IPS-18c (cell line): ENCODE data around the gene ECE2.

Experiments
- H3K4me3 ChIP-seq: 2 replicates; pipeline ENCODE4 v1.7.0; 2013; ENCODE audit warnings: low read depth, mild to moderate bottlenecking, low read length, moderate library complexity; ENCODE audit not compliant: insufficient read depth
- H3K9me3 ChIP-seq: one replicate; pipeline ENCODE4 v1.6.1; 2013; ENCODE audit warnings: mild to moderate bottlenecking, low read length, moderate library complexity; ENCODE audit not compliant: control insufficient read depth, insufficient read depth

The ECE2 gene

DNA sequence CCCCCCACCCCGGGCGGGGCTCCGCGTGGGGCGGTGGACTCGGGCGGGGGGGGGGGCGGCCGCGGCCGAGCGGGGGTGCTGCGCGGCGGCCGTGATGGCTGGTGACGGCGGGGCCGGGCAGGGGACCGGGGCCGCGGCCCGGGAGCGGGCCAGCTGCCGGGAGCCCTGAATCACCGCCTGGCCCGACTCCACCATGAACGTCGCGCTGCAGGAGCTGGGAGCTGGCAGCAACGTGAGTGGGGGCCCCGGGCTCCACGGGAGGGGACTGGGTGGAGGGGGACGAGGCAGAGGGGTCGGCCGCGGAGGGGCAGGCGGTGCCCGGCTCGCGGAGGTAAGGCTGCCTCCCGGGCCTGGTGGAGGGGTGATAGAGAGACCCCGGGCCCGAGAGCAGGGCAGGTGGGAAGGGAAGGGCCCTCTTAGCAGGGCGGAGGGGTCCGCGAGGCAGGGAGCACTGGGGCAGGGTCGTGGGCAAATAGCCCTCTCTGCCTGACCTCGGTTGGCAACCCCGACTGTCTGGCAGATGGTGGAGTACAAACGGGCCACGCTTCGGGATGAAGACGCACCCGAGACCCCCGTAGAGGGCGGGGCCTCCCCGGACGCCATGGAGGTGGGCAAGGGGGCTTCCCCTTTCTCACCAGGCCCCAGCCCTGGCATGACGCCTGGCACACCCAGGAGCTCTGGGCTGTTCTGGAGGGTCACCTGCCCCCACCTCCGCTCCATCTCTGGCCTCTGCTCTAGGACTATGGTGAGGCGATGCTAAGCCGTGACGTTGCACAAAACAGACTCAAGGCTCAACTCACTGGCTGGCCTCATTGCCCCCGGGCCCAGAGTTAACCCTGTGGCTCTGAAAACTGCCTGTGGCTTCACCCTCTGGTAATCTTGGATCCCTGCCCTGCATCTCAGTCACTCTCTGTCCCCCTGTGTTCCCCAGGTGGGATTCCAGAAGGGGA, at the start of gene ECE2:
ECE2 (plus strand) TSS at position 62 of the 950 bp plus-strand sequence; CDS start at position 194, 132 bp downstream.
- Histone ChIP-seq H3K4me3 (peak within 1 kb of the TSS; percentile 36; the same call in 1 of the 2 replicates), H3K9me3 (no peaks in the 10 kb centered on the region)

DNA sequence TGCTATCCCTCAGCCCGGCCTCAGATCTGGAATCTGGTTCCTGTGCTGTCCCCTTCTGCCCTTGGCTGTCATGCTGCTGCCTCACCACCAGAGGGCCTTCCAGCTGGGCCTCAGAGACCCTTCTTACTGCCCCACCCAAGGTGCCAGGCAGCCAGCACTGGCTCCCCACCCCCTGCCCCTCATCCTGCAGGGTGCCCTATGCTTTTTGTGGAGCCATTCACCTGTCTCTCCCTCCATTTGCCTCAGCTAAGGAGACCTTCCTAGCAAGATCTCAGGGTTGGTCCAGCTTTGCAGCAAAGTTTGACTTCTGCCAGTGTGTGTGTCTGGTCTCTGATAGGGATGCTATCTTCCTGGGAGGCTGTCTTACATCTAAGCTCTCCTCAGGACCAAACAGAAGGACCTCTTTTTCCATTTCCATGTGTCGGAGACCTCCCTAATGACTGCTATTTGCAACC, 48.3 kb upstream of the ECE2 start:
- Histone ChIP-seq H3K4me3 (no peak overlapping the region), H3K9me3 (peaks cover 2% of the 10 kb centered on the region)

DNA sequence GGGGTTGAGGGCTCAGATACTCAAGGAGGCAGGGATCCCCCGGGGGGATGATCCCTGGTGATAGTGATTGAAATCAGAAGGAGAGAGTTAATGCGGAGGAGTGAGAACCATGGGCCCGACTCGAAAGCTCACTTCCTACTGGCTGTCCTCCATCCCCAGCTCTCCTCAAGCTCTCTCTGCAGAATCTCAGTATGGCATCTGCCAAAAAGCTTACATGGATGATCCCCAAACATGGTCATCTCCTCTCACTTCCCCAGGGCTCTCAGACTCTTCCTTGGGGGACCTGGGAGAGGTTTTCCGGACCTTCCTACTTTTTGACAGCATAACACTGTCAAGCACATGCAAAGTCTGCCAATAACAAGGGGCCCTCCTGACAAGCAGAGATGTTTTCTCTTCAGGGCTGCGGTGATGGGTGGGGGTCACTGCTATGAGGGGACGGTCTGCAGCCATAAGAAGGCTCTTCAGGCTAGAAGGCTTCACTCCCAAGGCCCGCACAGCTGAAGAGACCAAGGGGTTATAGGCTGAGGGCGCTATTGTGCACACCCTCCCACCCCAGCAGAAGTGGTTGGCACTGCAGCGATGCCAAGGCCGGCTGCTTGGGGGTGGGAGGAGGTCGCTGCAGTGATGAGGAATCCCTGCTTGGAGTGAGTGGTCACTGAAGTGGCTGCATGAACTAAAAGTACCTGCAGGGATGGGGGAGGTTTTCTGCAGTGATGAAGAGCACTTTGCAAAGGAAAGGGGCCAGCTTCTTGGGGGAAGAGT, 47.3 kb upstream of the ECE2 start:
- Histone ChIP-seq H3K9me3 (peaks cover 2% of the 10 kb centered on the region), H3K4me3 (peak overlapping the region; percentile 60; the same call in 1 of the 2 replicates)

DNA sequence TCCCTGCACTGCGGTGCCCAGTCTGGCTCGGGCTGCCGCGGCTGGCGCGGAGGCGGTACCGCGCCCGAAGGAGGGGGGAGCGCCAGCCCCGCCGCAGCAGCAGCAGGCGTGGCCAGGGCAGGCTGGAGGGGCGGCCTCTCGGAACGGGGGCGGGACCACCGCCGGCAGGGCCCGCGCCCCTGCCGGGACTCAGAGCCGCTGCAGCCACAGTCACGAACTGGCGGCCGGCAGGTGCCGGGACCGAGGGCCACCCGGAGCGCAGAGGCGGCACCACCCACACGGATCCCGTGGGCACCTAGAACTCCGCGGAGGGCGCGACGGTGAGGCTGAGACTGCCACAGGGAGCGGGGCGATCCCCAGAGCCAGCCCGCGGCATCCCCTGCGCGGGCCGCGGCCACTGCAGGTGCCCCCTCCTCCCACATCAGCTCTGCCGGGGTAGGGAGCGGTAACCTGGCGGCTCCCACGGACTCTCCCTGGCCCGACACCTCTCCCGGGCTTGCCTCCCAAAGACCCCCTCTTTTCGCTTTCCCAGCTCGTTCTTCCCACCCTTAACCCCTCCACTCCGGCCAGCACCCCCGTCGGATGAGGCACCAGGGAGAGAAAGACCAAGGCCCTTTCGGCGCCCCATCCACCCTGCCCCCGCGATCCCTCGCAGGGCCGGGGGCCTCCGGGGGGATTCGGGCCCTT, 46.3 kb upstream of the ECE2 start, which contains the start of gene VWA5B2:
VWA5B2 (plus strand) TSS at position 192 of the 687 bp plus-strand sequence. CDS start 944 bp downstream, outside the sequence.
- Histone ChIP-seq H3K4me3 (peak within 1 kb of the TSS; percentile 60), H3K9me3 (peaks cover 2% of the 10 kb centered on the region)

DNA sequence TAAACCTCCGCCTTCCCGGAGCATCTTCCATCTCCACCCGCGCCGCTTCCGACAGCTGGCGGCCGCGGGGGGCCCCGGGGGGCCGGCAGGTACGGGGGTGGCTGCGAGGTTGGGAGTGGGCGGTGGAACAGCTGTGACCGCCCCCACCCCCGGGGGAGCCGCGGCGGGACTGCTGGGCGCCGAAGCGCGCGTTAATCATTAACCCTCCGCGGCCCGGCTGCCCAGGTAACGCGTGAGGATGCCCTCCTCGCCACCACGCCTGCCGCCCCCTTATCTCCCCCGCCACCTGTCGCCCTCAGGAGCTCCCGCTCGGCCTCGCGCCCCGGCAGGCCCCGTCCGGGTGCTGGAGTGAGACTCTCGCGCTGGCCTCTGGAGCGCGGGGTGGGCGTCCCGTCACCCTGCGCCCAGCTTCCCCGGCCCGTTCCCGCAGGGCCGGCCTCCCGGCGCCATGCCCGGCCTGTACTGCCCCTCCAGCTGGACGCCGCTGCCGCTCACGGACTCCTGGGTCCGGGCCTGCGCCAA, 45.7 kb upstream of the ECE2 start:
- Histone ChIP-seq H3K4me3 (peak overlapping the region; percentile 60; the same call in 1 of the 2 replicates), H3K9me3 (peaks cover 5% of the 10 kb centered on the region)

DNA sequence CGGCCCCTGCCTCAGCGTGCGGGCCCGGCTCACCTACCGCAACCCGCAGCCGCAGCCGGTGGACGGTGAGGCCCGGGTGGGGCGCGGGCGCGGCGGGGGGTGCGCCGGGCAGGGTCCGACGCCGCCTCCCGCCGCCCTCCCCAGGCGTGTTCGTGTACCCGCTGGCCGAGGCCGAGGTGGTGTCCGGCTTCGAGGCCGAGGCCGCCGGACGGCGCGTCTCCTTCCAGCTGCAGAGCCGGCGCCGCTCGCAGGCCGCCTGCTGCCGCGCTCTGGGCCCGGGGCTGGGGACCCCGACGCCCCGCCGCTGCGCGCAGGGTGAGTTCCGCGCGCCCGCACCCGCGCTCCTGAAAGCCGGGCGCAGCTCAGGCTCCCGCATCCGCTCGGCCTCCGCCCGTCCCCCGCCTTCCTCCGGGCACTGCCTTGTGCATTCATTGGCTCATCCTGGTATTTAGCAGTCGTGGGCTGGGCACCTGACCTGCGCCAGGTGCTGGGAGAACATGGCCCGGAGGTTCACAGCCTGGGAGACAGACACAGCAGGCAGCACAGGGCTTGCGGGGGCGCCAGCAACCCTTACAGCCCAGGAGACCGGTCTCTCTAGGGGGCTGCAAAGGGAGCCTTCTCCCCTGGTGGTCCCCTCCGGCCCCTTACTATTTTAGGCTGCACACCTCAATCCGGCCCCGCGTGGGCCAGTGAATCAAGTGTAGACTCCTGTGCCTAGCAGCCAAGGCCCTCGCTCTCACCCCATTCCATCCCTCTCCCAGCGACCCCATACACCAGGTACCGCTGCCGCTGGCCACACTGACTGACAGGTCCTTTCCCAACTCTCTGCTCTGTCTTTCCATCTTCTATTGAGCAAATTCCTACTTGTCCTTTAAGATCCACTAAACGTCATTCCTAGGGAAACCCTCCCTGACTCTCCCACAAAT, 45.0 kb upstream of the ECE2 start:
- H3K9me3 ChIP-seq, result peaks cover 5% of the 10 kb centered on the region
- H3K4me3 ChIP-seq, result peak overlapping the region; percentile 60; the same call in 1 of the 2 replicates

GRCh38 chr3:184231671-184232070, 44.2 kb upstream of the ECE2 start:
- H3K9me3 ChIP-seq, result peaks cover 5% of the 10 kb centered on the region
- no peak overlapping the region for H3K4me3 ChIP-seq

GRCh38 chr3:184233127-184233843, 42.5 kb upstream of the ECE2 start:
- H3K4me3 ChIP-seq, result no peak overlapping the region
- peaks cover 9% of the 10 kb centered on the region for H3K9me3 ChIP-seq

GRCh38 chr3:184234224-184234623, 41.6 kb upstream of the ECE2 start:
- H3K4me3 ChIP-seq, result no peak overlapping the region
- H3K9me3 ChIP-seq, result peaks cover 9% of the 10 kb centered on the region

DNA sequence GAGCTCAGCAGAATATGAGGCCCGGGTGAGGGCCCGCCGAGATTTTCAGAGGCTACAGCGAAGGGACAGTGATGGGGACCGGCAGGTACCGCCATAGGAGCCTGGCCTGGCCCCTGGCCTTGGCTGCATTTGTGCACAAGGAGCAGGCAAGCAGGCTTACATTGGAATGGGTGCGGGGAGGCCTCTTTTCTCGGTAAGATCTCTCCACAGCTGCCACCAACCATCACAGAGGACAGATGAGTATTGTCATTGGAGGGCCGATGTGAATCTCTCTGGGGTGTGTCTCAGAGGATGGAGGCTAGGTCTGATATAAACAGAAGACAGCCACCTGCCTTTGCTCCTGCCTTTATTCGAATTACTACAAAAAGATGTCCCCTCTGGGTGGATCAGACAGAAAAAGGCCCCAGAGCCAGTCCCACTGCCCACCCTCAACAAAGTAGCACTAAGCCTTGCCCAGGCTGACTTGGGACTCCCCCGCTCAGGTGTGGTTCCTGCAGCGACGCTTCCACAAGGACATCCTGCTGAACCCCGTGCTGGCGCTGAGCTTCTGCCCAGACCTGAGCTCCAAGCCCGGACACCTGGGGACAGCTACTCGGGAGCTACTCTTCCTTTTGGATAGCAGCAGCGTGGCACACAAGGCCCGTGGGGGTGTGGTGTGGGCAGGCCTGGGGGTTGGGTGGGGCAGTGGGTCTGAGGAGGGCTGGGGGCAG, 41.0 kb upstream of the ECE2 start:
- Histone ChIP-seq H3K4me3 (no peak overlapping the region), H3K9me3 (peaks cover 9% of the 10 kb centered on the region)

- Histone ChIP-seq H3K9me3 (peaks cover 9% of the 10 kb centered on the region), H3K4me3 (no peak overlapping the region)
Measured at GRCh38 chr3:184235381-184236032, 40.3 kb upstream of the ECE2 start.

GRCh38 chr3:184236033-184236410, 39.8 kb upstream of the ECE2 start:
- Histone ChIP-seq H3K4me3 (no peak overlapping the region), H3K9me3 (peaks cover 9% of the 10 kb centered on the region)

- Histone ChIP-seq H3K9me3 (peaks cover 8% of the 10 kb centered on the region), H3K4me3 (no peak overlapping the region)
Measured at GRCh38 chr3:184236636-184237035, 39.2 kb upstream of the ECE2 start.

DNA sequence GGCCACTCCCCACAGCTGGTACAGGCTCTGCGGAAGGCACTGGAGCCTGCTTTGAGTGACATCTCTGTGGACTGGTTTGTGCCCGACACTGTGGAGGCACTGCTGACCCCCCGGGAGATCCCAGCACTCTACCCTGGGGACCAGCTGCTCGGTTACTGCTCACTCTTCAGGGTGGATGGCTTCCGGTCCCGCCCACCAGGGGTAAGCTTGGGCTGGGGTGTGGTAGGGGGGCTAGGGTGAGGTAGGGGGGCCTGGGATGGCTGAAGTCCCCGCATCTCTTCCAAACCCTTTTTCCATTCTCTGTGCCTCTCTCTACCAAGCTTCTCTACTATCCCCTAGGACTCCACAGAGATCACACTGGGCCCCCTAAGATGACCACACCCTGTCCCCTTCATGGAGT, 38.6 kb upstream of the ECE2 start:
- peaks cover 7% of the 10 kb centered on the region for H3K9me3 ChIP-seq
- no peak overlapping the region for H3K4me3 ChIP-seq
